ENCODE results near the gene CKAP4.
A peak's percentile ranks its signal among the peaks of the same experiment; 100 is the strongest.

The CKAP4 gene

DNA sequence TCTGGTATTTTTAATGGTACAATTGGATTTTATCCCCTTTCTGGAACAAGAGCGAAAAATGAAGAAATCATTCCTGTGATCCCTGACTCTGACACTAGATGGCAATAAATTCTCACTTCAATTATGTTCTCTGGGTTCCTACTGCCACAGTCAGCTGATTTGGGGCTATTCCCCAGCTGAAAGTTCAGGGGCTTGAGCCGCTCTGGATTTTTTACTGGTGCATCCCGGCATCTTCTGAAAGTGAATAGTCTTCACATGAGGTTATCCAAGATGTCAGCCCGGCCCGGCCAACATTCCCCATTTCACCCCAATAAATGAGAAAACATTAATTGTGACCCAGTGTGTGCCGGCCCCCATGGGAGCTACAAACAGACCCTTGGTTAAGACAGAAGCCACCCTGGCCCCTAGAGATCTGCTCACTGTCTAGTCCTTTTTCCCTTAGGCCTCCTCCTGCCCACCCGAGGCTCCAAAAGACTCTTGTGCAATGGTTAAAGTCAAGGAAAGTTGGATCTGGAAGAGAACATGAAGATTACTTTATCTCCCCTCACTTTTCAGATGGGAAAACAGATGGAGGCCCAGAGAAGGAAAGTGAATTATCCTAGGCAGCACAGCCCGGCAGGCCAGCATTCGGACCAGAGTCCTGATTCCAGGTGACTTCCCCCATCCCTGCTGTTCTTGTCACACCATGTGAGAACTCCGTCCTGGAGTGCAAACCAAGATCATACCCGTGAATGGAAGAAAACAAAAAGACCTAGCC lies 20.8 kb downstream of the CKAP4 start:
- TF ChIP-seq, protein P1, sequence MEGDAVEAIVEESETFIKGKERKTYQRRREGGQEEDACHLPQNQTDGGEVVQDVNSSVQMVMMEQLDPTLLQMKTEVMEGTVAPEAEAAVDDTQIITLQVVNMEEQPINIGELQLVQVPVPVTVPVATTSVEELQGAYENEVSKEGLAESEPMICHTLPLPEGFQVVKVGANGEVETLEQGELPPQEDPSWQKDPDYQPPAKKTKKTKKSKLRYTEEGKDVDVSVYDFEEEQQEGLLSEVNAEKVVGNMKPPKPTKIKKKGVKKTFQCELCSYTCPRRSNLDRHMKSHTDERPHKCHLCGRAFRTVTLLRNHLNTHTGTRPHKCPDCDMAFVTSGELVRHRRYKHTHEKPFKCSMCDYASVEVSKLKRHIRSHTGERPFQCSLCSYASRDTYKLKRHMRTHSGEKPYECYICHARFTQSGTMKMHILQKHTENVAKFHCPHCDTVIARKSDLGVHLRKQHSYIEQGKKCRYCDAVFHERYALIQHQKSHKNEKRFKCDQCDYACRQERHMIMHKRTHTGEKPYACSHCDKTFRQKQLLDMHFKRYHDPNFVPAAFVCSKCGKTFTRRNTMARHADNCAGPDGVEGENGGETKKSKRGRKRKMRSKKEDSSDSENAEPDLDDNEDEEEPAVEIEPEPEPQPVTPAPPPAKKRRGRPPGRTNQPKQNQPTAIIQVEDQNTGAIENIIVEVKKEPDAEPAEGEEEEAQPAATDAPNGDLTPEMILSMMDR (IDR thresholded peaks at IDR 0.05; ENCODE audit: low read depth, low read length) = peak; percentile 62
- no peak for DNase-seq (ENCODE audit: extremely low read depth, low read depth)

DNA sequence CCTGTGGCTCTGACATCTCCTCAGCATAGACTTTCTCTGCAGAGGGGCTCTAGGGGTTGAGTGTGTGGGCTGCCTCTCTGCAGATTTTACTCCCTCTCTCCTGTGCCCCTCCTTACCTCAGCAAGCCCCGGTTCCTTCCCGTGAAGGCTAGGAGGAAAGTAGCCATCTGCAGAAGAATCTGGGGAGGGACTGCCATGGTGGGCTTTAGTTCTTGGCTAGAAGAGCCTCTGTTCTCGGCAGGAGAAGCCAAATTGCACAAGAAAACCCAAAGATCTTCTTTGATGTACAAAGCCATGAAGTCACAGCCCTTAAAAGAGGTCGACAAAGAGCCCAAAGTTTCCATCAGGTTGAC lies 23.5 kb downstream of the CKAP4 start:
- no peak for DNase-seq (ENCODE audit: extremely low read depth, low read depth)

DNA sequence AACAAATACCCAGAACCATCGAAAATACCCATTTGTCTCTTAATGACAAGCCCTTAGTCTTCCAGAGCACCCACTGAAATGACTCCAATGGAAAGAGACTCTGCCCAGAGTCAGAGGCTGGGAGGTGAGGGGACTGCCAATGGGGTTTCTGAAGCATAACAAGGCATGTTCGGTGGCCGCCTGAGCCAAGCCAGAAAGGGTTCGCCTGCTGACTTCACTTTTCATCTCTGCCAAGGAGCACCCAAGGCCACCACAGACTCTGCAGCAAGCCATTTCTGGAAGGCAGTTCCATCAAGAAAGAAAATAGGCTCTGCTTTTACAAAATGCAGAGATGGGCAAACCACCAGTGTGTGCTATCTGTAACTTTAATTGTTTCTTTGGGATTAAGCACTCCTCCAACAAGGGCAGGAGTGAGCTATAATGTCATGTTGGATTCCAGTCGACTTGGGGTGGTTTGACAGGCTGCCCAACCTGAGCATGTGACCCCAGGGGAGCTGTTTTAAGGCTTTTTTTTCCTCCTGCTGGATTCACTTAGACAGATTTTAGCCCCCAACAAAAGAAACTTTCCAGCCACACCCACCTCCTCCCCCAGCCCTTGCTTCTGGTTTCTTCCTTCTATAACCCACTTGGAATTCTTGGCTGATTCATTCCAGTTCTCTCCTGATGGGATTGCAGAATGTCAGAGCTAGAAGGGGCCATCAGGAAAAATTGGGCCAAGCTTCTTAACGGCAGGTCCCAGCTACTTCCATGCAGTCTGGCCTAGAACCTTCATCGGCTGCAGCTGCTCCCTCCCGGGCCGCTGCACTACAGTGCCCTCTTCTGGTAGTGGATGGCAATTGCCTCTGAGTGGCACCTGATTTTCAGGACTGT lies 24.1 kb downstream of the CKAP4 start:
- TF ChIP-seq, protein P1 (IDR thresholded peaks at IDR 0.05; ENCODE audit: low read depth, low read length) = peak; percentile 99
- no peak for DNase-seq (ENCODE audit: extremely low read depth, low read depth)

More for the DNA sequence above, 23.5 kb downstream of the CKAP4 start:
- TF ChIP-seq, protein P1 (IDR thresholded peaks at IDR 0.05; ENCODE audit: low read depth, low read length) = no peak

DNA sequence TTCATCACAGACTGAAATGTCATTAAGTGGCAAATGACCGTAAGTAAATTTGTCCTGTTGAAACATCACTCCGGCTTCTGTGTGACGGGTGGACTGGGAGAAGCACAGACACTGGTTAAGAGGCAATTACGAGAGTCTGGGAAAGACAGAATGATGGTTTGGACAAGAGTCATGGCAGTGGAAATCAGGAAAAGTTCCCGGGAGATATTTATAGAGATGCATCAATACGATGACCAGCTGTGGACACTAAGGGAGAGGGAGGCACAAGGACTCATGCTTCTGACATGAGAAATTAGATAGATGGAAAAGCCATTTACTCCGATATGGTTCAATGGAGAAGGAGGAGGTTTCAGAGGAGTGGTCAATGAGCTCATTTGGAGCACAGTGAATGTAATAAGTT lies 27.3 kb downstream of the CKAP4 start:
- DNase-seq (ENCODE audit: extremely low read depth, low read depth) = no peak
- TF ChIP-seq, protein P1 (IDR thresholded peaks at IDR 0.05; ENCODE audit: low read depth, low read length) = no peak

DNA sequence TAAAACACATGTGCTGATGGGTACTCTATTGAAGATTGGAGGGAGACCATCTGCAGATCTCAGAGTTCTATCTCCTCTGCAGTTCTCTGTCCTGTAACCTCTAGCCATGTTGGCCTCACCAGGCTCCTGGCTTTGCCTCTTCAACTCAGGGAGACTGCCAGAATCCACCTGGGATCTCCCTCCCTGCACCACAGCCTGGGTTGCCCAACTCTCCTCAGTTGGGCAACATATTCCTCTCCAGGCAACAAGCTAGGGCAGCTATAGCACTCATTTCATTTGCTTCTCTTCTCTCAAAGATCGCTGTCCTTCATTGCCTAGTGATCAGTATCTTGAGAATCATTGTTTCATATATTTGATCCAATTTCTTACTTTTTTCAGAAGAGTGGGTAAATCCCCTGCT lies 28.8 kb downstream of the CKAP4 start:
- TF ChIP-seq, protein P1 (IDR thresholded peaks at IDR 0.05; ENCODE audit: low read depth, low read length) = no peak
- no peak for DNase-seq (ENCODE audit: extremely low read depth, low read depth)

DNA sequence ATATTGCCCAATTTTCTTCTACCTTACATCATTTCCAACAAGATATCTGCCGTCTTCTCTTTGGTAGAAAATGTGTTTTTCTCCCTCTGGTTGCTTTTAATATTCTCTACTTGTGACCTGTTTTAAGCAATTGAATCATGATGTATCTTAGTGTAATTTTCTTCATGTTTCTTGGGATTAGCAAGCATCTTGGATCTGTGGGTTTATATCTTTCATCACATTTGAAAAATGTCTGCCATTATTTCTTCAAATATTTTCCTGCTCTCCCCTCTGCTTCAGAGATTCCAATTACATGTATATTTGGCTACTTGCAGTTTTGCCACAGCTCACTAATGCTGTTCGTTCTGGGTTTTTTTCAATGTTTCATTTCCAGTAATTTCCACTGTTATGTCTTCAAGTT lies 30.1 kb downstream of the CKAP4 start:
- DNase-seq (ENCODE audit: extremely low read depth, low read depth) = no peak
- TF ChIP-seq, protein P1 (IDR thresholded peaks at IDR 0.05; ENCODE audit: low read depth, low read length) = no peak

DNA sequence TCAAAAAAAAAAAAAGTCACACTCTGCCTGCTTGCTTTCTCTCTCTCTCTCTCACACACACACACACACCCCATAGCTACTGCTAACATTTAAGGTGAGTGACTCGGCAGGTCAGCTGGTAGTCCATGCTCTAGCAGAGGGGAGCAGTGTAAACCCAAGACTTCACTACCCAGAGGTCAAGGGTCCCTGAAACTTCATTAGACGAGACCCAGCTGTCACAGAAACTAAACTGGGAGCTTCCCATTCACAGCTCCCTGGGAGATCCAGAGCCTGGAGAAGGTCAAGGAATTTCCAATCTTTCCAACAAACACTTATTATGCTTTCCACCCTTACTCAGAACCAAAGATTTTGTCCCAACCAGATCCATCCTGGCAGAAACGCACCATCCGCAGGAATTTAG lies 33.2 kb downstream of the CKAP4 start:
- DNase-seq (ENCODE audit: extremely low read depth, low read depth) = no peak
- TF ChIP-seq, protein P1 (IDR thresholded peaks at IDR 0.05; ENCODE audit: low read depth, low read length) = no peak
